Measurements from ENCODE around the gene TOP2A.

- TF ChIP-seq CTCF (IDR thresholded peaks at IDR 0.05; ENCODE audit: borderline replicate concordance, extremely low read depth, low read length, poor library complexity, severe bottlenecking) (no peak), EZH2 (IDR thresholded peaks at IDR 0.05; ENCODE audit: borderline replicate concordance, low read depth, low read length, severe bottlenecking) (no peak)
Observed at GRCh38 chr17:40364121-40364861, 53.4 kb downstream of the TOP2A start, which contains the start of gene GJD3.

Measured in DND-41 (cell line).